HG02884 (cell line): Measurements from ENCODE around the gene ZNF574.
A peak's percentile ranks its signal among the peaks of the same experiment; 100 is the strongest.
"Not testable (repeated sequence)": the region's sequence is repeated elsewhere in the genome, so short reads cannot be mapped to it uniquely, and the experiment has no call there.

ENCODE experiments used
- ATAC-seq: cut with Tn5 transposase; IDR thresholded peaks from one replicate; pipeline ENCODE4 v1.9.1; 2021; ENCODE audit warnings: mild to moderate bottlenecking, moderate library complexity; ENCODE audit not compliant: unreplicated experiment

ZNF574 gene

DNA sequence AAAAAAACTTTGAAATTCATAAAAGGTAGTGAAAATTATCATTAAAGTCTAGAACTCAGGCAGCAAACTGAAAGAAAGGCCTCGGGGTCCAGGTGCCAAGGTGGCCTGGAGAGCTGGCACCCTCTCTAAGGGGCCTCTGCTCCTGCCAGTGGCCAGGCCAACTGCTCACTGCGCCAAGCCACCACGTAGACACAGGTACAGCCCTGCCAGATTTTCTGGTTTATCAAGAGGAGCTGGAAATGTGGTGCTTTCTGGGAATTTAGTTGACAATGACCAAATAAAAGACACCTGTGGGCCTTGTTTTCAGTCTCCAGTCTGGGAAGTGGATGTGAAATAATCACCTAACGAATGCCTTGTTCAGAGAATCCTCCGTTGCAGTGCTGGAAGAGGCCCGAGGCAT lies 22.8 kb downstream of the ZNF574 start:
- no peak for ATAC-seq

- no peak for ATAC-seq
Observed at GRCh38 chr19:42099336-42099925, 23.5 kb downstream of the ZNF574 start.

DNA sequence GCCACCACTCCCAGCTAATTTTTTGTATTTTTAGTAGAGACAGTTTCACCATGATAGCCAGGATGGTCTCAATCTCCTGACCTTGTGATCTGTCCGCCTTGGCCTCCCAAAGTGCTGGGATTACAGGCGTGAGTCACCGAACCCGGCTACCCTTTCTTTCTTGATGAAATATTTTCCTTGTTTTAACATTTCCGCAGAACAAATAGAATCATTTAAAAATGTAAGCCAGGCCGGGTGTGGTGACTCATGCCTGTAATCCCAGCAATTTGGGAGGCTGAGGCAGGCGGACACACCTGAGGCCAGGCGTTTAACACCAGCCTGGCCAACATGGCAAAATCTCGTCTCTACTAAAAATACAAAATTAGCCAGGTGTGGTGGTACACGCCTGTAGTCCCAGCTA lies 24.3 kb downstream of the ZNF574 start:
- not testable (repeated sequence) for ATAC-seq

GRCh38 chr19:42102877-42103276 lies 26.9 kb downstream of the ZNF574 start:
- no peak for ATAC-seq

DNA sequence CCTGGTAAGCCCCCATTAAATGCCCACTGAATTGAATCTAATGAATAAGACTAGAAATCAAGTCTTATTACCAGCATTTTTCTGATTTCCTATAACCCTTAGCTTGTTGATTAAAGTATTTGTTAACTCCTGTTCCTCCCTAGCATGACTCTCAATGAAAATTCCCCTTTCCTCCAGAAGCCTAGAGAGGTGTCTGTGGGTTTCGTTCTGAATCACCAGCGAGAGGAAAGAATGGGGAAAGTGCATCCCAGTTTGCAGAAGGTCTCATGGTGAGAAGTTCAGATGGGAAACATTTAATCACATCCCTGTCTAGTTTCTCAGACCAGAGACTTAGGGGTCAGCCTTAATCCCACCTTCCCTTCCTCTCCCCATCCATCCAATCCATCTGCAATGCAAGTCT lies 29.4 kb downstream of the ZNF574 start:
- no peak for ATAC-seq

- no peak for ATAC-seq
Observed at GRCh38 chr19:42108527-42109389, 32.8 kb downstream of the ZNF574 start.

DNA sequence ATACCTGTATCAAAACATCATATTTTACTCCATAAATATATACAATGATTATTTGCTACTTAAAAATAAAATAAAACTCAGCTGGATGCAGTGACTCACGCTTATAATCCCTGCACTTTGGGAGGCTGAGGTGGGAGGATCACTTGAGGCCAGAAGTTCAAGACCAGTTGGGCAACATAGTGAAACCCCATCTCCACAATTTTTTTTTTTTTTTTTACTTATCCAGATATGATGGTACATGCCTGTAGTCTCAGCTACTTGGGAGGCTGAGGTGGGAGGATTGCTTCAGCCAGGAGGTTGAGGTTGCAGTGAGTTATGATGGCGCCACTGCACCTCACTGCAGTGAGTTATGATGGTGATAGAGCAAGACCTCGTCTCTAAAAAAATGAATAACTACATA lies 33.9 kb downstream of the ZNF574 start:
- ATAC-seq, result no peak

GRCh38 chr19:42110658-42111057 lies 34.7 kb downstream of the ZNF574 start:
- ATAC-seq, result no peak

DNA sequence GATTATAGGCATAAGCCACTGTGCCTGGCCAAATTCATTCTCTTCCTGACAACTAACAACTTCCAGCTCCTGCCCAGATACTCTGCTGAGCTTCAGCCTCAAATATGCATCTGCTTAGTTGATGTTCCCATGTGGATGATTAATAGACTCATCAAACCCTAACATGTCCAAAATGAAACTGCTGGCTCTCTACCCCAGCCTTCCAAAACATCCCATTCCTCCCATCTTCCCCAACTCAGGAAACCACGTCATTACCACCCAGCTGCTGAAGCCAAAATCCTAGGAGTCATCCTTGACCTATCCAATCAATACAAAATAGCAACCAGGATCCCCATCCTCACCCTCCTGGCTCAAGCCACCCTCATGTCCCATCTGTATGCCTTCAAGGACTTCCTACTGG lies 35.4 kb downstream of the ZNF574 start:
- ATAC-seq, result no peak

GRCh38 chr19:42111811-42112210 lies 35.8 kb downstream of the ZNF574 start:
- no peak for ATAC-seq

DNA sequence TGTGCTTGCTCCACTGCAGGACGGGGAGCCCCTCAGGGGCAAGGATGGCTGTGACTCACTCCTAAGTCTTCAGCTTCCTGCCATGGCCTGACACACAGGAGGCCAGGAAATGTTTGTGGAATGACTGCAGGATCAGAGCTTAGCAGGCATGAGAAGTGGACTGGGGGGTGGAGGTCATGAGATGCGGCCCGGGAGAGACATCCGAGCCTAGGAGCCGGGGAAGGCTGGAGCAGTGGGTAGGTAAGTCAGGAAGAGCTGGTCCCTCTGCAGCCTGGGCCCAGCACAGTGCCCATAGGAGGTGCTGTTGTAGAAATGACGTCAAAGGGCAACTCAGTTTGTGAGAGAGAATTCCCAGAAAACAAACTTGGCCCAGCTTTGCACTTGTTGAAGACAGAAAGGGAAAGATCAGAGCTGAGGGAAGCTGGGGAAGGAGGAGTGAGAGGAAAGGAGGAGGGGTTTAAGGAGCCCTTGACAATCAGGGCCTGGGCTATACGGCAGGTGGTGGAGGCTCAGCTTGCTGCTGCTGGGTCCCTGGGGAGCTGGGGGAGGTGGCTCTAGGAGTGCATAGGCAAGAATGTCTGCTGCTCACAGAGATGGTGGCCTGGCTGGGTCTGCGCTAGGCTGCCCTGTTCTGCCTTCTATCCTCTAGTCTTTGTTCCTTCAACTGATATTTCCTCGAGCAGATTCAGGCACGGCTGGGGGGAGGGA lies 37.8 kb downstream of the ZNF574 start:
- ATAC-seq, result peak; percentile 39

DNA sequence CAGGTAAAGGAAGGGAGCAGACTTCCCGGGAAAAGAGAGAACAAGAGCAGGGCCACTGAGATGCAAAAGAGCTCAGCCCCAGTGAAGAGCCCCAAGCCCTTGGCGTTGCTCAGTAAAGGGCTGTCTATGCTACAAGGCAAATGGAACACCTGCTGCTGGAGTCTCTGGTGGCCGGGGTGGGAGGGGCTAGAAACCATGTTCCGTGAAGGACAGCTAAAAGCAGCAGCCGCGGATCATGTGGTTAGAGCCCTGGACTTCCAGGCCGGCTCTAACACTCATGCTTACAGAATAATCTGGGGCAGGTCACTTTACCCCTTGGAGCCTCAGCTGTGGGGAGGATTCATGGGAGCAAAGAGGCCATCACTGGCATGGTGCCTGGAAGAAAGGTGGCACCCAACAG lies 38.4 kb downstream of the ZNF574 start:
- ATAC-seq, result peak; percentile 67

- ATAC-seq, result no peak
Observed at GRCh38 chr19:42115219-42115618, 39.3 kb downstream of the ZNF574 start.

GRCh38 chr19:42115705-42116104 lies 39.7 kb downstream of the ZNF574 start:
- no peak for ATAC-seq

- no peak for ATAC-seq
Observed at GRCh38 chr19:42116308-42117075, 40.5 kb downstream of the ZNF574 start.

DNA sequence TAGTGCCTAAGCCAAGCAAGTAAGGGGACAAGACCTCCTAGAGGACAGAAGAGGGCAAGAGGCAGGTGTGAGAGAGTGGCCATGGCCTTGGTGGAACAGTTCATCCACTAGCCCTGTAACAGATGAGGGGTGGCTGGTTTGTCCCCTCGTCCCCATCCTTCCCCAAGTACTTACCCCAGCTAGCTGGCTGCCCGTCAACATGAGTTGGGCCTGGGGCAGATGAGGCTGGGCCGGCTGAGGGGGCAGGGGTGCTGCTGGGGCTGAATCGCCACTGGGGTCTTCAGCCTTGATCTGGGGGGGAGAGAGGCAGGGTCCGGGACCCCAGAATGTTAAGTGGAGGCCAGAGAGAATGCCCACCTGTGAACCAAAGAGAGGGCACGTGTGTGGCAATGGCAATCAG lies 41.1 kb downstream of the ZNF574 start:
- no peak for ATAC-seq

DNA sequence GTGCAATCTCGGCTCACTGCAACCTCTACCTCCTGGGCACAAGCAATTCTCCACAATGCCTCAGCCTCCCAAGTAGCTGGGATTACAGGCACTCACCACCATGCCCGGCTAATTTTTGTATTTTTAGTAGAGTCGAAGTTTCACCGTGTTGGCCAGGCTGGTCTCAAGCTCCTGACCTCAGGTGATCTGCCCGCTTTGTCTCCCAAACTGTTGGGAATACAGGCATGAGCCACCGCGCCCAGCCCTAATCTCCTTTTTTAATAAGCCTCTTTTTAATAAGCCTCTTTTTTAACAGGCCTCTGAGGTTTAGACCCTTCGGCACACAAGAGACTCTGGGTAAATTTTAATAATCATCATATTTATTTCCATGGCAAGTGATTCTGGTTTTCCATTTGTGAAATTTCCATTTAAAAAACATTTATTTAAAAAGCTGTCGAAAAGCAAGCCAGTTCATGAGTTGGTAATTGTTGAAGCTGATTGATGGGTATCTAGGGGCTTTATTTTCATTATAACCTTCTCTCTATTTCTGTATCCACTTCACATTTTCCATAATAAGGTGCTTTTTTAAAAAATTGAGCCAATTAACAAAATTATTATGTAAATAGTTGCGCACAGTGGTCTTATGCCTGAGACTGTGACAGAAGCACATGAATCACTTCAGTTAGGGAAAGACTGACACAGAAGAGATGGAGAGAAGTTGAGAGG lies 44.5 kb downstream of the ZNF574 start:
- ATAC-seq, result no peak

DNA sequence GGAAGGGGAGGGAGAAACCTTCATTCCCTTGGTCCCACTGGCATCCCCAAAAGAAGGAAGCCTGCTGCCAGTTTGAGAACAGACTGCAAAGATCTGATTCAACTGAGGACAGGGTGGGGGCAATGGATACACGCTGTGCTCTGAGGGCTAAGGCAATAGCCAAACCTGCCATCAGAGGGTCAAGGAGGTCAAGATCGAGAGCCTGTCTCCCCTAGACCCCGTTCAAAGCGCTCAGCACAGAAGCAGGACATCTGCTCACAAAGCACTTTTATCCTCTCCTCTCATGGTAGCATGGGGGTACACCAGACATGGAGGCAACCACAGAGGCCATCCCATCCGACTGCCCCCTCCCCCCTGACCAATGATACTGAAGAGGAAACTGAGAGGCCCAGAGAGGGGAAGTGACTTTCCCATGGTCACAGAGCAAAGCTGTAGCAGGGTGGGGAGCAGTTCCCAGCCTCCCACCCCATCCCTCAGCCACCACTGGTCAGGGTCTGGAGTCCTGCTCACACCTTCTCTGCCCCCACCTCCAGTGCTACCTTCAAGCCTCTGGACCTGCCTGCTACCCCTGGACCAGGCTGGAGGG lies 45.2 kb downstream of the ZNF574 start:
- ATAC-seq, result no peak

DNA sequence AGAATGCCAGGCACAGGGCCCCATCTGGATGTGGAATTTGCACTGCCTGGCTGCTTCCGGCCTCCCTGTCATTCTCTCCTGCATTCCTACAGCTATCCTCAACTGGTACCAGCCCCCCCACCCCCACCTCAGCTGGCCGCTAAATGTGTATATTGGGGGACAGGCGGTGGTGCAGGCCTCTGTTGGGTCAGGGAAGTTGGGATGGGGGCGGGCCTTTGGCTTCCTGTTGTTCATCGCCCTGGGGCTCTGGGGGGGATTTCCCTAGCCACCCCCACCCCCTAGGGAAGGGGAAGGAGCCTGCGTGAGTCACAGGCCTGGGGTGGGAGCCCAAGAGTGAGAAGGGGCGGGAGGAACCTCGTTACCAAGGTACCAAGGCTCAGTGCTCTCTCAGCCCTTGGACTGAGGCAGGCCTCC lies 45.7 kb downstream of the ZNF574 start:
- ATAC-seq, result no peak
